K562 (cell line): ENCODE data around the gene LHX3. TPM values are rescaled to one million over a fixed set of nuclear protein-coding genes. Genes with fewer than 3 reads are reported as not detected.

Experiments
- MCM7 ChIP-seq, 2 experiments: fragments of 450-650 bp; IDR thresholded peaks; 2 replicates each; pipeline ENCODE4 v1.6.1; 2016 to 2018
- MIER1 ChIP-seq: fragments of 450-650 bp; IDR thresholded peaks from 2 replicates; pipeline ENCODE4 v1.6.1; 2016; ENCODE audit warnings: antibody characterized with exemption, mild to moderate bottlenecking, low read depth
- PRPF4 ChIP-seq: fragments of 200-400 bp; formaldehyde crosslinking; IDR thresholded peaks from one replicate; pipeline ENCODE4 v1.6.1; 2017; ENCODE audit warnings: low read length, low read depth, mild to moderate bottlenecking; ENCODE audit not compliant: insufficient read depth, poor library complexity, severe bottlenecking
- RAD21 ChIP-seq, 2 experiments: fragments of 250-450 bp in 1 of 2; fragments of 450-650 bp in 1 of 2; sonication (Bioruptor Pico) in 1 of 2; formaldehyde crosslinking in 1 of 2; IDR thresholded peaks in 1 of 2; conservative IDR thresholded peaks in 1 of 2; 2 replicates each; pipeline versions ENCODE4 v1.4.0 to v1.8.0; 2020 to 2022; ENCODE audit warnings: mild to moderate bottlenecking in 2 of 2, moderate library complexity in 1 of 2
- RBM25 ChIP-seq: fragments of 200-400 bp; formaldehyde crosslinking; IDR thresholded peaks from 2 replicates; pipeline ENCODE4 v1.6.1; 2018; ENCODE audit warnings: low read length, low read depth, moderate library complexity; ENCODE audit not compliant: severe bottlenecking
- YY1 ChIP-seq, 3 experiments: IDR thresholded peaks; 2 replicates each; pipeline ENCODE4 v1.6.1; 2011; ENCODE audit warnings: low read length in 2 of 3, mild to moderate bottlenecking in 2 of 3, moderate library complexity in 2 of 3, borderline replicate concordance in 1 of 3, control low read depth in 1 of 3, low read depth in 1 of 3; ENCODE audit not compliant: insufficient read depth in 3 of 3, insufficient replicate concordance in 2 of 3, control insufficient read depth in 1 of 3, insufficient read length in 1 of 3; ENCODE audit errors: extremely low read depth in 1 of 3
- polyA plus RNA-seq, 8 experiments: library from polyadenylated mRNA; depleted of rRNA in 4 of 8; stranded (reverse) in 5 of 8; unstranded in 3 of 8; fragments of >200 nt; fragmentation: Nextera tagmentation in 2 of 8; fragmentation: Illumina TruSeq in 1 of 8; extraction: Ambion mirVana in 2 of 8; extraction: Trizol in 1 of 8; gene quantifications; 2 replicates each; pipeline versions ENCODE4 v1.2.1 to v1.2.3, GENCODE V29; 2011 to 2014; ENCODE audit warnings: inconsistent platforms in 1 of 8, missing spikeins in 1 of 8
- total RNA-seq, 7 experiments: library from RNA; depleted of rRNA in 6 of 7; stranded (reverse); fragments of >200 nt in 6 of 7; fragmentation: Illumina TruSeq in 2 of 7; extraction: Trizol in 2 of 7; gene quantifications; 2 replicates each; pipeline versions ENCODE4 v1.2.1 to v1.2.3, GENCODE V29; 2011 to 2021; ENCODE audit warnings: low replicate concordance in 1 of 7
- TF ChIP-seq, protein P1 (sequence below): fragments of 450-650 bp; IDR thresholded peaks from 2 replicates; pipeline ENCODE4 v1.6.1; 2017; ENCODE audit warnings: mild to moderate bottlenecking, moderate library complexity
- TF ChIP-seq, protein P2 (sequence below): conservative IDR thresholded peaks from 2 replicates; pipeline ENCODE4 v1.6.1; 2011; ENCODE audit warnings: low read depth, mild to moderate bottlenecking, low read length; ENCODE audit not compliant: control insufficient read depth
- TF ChIP-seq, protein P3 (sequence below): fragments of 250-450 bp; sonication (Bioruptor Pico); IDR thresholded peaks from 2 replicates; pipeline ENCODE4 v1.5.0; 2021; ENCODE audit warnings: mild to moderate bottlenecking, borderline replicate concordance
- TF ChIP-seq, protein P4 (sequence below): fragments of 200-800 bp; sonication (Bioruptor generic); IDR thresholded peaks from 2 replicates; pipeline ENCODE4 v1.6.1; 2017; ENCODE audit warnings: missing genetic modification characterization, missing compliant biosample characterization

The LHX3 gene
- total and polyA plus RNA-seq, 9 of the 15 experiments (the other 6 are each of a cell fraction or from before 2014, with no cell fraction given), result 0.09 TPM; not detected in 8

DNA sequence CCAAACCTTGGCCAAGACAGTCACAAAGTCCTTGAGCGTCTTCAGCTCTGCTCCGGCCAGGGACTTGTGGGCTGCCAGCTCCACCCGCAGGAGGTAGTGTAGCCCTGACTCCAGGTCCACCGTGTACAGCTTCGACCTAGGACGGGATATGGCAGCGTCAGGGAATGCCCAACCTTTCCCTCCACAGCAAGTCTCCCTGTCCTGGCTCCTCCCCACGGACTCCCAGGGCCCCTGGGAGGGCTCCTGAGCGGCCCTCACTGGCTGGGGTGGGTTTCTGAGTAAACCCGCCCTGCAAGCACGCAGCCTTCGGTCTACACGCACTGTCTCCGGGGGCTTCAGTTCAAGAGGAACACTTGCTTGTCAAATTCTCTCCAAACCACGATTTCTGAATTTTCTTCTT lies 13.7 kb upstream of the LHX3 start (continued):
- TF ChIP-seq YY1 (IDR thresholded peaks at IDR 0.05; ENCODE audit: borderline replicate concordance in 1 of 3, control insufficient read depth in 1 of 3, extremely low read depth in 1 of 3, insufficient read depth in 3 of 3, insufficient read length in 1 of 3, insufficient replicate concordance in 2 of 3, low read depth in 1 of 3, low read length in 2 of 3) (no peak), PRPF4 (no peak), RBM25 (no peak), RAD21 (CRISPR knock-in tag; conservative IDR thresholded peaks at IDR 0.05 in 1 of 2, IDR thresholded peaks at IDR 0.05 in 1 of 2) (0 out of 4 replicates have a peak, but pooled peaks of 1 of the 2 experiments have one; percentile 8), MIER1 (no peak), MCM7 (IDR thresholded peaks at IDR 0.05) (no peak)
- TF ChIP-seq, protein P1, sequence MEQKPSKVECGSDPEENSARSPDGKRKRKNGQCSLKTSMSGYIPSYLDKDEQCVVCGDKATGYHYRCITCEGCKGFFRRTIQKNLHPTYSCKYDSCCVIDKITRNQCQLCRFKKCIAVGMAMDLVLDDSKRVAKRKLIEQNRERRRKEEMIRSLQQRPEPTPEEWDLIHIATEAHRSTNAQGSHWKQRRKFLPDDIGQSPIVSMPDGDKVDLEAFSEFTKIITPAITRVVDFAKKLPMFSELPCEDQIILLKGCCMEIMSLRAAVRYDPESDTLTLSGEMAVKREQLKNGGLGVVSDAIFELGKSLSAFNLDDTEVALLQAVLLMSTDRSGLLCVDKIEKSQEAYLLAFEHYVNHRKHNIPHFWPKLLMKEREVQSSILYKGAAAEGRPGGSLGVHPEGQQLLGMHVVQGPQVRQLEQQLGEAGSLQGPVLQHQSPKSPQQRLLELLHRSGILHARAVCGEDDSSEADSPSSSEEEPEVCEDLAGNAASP, result no peak
- TF ChIP-seq, protein P2, sequence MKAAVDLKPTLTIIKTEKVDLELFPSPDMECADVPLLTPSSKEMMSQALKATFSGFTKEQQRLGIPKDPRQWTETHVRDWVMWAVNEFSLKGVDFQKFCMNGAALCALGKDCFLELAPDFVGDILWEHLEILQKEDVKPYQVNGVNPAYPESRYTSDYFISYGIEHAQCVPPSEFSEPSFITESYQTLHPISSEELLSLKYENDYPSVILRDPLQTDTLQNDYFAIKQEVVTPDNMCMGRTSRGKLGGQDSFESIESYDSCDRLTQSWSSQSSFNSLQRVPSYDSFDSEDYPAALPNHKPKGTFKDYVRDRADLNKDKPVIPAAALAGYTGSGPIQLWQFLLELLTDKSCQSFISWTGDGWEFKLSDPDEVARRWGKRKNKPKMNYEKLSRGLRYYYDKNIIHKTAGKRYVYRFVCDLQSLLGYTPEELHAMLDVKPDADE, result no peak
- TF ChIP-seq, protein P3, sequence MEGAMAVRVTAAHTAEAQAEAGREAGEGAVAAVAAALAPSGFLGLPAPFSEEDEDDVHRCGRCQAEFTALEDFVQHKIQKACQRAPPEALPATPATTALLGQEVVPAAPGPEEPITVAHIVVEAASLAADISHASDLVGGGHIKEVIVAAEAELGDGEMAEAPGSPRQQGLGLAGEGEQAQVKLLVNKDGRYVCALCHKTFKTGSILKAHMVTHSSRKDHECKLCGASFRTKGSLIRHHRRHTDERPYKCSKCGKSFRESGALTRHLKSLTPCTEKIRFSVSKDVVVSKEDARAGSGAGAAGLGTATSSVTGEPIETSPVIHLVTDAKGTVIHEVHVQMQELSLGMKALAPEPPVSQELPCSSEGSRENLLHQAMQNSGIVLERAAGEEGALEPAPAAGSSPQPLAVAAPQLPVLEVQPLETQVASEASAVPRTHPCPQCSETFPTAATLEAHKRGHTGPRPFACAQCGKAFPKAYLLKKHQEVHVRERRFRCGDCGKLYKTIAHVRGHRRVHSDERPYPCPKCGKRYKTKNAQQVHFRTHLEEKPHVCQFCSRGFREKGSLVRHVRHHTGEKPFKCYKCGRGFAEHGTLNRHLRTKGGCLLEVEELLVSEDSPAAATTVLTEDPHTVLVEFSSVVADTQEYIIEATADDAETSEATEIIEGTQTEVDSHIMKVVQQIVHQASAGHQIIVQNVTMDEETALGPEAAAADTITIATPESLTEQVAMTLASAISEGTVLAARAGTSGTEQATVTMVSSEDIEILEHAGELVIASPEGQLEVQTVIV (CRISPR knock-in tag), result no peak
- TF ChIP-seq, protein P4, sequence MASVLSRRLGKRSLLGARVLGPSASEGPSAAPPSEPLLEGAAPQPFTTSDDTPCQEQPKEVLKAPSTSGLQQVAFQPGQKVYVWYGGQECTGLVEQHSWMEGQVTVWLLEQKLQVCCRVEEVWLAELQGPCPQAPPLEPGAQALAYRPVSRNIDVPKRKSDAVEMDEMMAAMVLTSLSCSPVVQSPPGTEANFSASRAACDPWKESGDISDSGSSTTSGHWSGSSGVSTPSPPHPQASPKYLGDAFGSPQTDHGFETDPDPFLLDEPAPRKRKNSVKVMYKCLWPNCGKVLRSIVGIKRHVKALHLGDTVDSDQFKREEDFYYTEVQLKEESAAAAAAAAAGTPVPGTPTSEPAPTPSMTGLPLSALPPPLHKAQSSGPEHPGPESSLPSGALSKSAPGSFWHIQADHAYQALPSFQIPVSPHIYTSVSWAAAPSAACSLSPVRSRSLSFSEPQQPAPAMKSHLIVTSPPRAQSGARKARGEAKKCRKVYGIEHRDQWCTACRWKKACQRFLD (CRISPR knock-in tag), result no peak
- TF ChIP-seq, all 486 proteins: peak for 2
